ENCODE data around the gene GRXCR2. TPM values are rescaled to one million over a fixed set of nuclear protein-coding genes. Genes with fewer than 3 reads are reported as not detected.

The GRXCR2 gene
- total and polyA plus RNA-seq, 2 donors from 2014 or later, result not detected

- no peaks in the 10 kb centered on the region for H3K36me3 ChIP-seq (ENCODE audit: control insufficient read depth in 2 of 3, insufficient read depth in 3 of 3, low read length in 3 of 3)
- FAIRE-seq (no peak), DNase-seq (no peak)
- H3K27me3 ChIP-seq (ENCODE audit: control insufficient read depth, insufficient read depth, low read length), result no peaks in the 10 kb centered on the region
- H3K4me1 ChIP-seq (ENCODE audit: control insufficient read depth in 2 of 3, insufficient read depth in 2 of 3, low read depth in 1 of 3, low read length in 3 of 3), result no peaks in the 10 kb centered on the region
- H3K9ac ChIP-seq (ENCODE audit: low read length in 3 of 3), result no peak overlapping the region
- no peaks in the 10 kb centered on the region for H3K9me3 ChIP-seq (ENCODE audit: control insufficient read depth in 2 of 3, insufficient read depth in 1 of 3, low read length in 3 of 3)
- H3K4me3 ChIP-seq (ENCODE audit: low read length in 3 of 3), result no peak overlapping the region
- H3K27ac ChIP-seq (ENCODE audit: low read depth in 2 of 2, low read length in 2 of 2), result no peak overlapping the region
- TF ChIP-seq CTCF (IDR thresholded peaks at IDR 0.05; ENCODE audit: borderline replicate concordance, extremely low read depth, insufficient read depth), result no peak
- intact Hi-C loops (cut with DNase I), result no loop called here
Observed at GRCh38 chr5:145818604-145819003, 54.2 kb downstream of the GRXCR2 start.

- H3K27ac ChIP-seq (ENCODE audit: low read depth in 2 of 2, low read length in 2 of 2), result no peak overlapping the region
- H3K27me3 ChIP-seq (ENCODE audit: control insufficient read depth, insufficient read depth, low read length), result no peaks in the 10 kb centered on the region
- no peaks in the 10 kb centered on the region for H3K4me1 ChIP-seq (ENCODE audit: control insufficient read depth in 2 of 3, insufficient read depth in 2 of 3, low read depth in 1 of 3, low read length in 3 of 3)
- no peak overlapping the region for H3K4me3 ChIP-seq (ENCODE audit: low read length in 3 of 3)
- TF ChIP-seq CTCF (IDR thresholded peaks at IDR 0.05; ENCODE audit: borderline replicate concordance, extremely low read depth, insufficient read depth), result no peak
- DNase-seq, result no peak
- H3K36me3 ChIP-seq (ENCODE audit: control insufficient read depth in 2 of 3, insufficient read depth in 3 of 3, low read length in 3 of 3), result no peaks in the 10 kb centered on the region
- no peak overlapping the region for H3K9ac ChIP-seq (ENCODE audit: low read length in 3 of 3)
- FAIRE-seq, result no peak
- H3K9me3 ChIP-seq (ENCODE audit: control insufficient read depth in 2 of 3, insufficient read depth in 1 of 3, low read length in 3 of 3), result no peaks in the 10 kb centered on the region
- intact Hi-C loops (cut with DNase I), result no loop called here
Observed at GRCh38 chr5:145812877-145813276, 59.9 kb downstream of the GRXCR2 start.

- H3K4me3 ChIP-seq (ENCODE audit: low read length in 3 of 3), result no peak overlapping the region
- H3K27me3 ChIP-seq (ENCODE audit: control insufficient read depth, insufficient read depth, low read length), result no peaks in the 10 kb centered on the region
- peak in 2 of 5 donors; percentile 30 to 39 for DNase-seq
- no peak overlapping the region for H3K9ac ChIP-seq (ENCODE audit: low read length in 3 of 3)
- H3K9me3 ChIP-seq (ENCODE audit: control insufficient read depth in 2 of 3, insufficient read depth in 1 of 3, low read length in 3 of 3), result no peaks in the 10 kb centered on the region
- no peaks in the 10 kb centered on the region for H3K36me3 ChIP-seq (ENCODE audit: control insufficient read depth in 2 of 3, insufficient read depth in 3 of 3, low read length in 3 of 3)
- intact Hi-C loops (cut with DNase I), result no loop called here
- H3K27ac ChIP-seq (ENCODE audit: low read depth in 2 of 2, low read length in 2 of 2), result no peak overlapping the region
- no peaks in the 10 kb centered on the region for H3K4me1 ChIP-seq (ENCODE audit: control insufficient read depth in 2 of 3, insufficient read depth in 2 of 3, low read depth in 1 of 3, low read length in 3 of 3)
- FAIRE-seq, result no peak
- peak; percentile 27 for TF ChIP-seq CTCF (IDR thresholded peaks at IDR 0.05; ENCODE audit: borderline replicate concordance, extremely low read depth, insufficient read depth)
Observed at GRCh38 chr5:145811834-145812625, 60.8 kb downstream of the GRXCR2 start.

Other genes with a start within 250 kb of the GRXCR2 start
- 12.1 TPM for gene PRELID2, start 37.7 kb downstream of the GRXCR2 start, total RNA-seq
- 3.8 TPM for gene PRELID2, start 37.7 kb downstream of the GRXCR2 start, polyA plus RNA-seq (ENCODE audit: insufficient read depth, low read depth, low replicate concordance)
- gene SH3RF2, start 63.6 kb upstream of the GRXCR2 start, total RNA-seq, result 4.9 TPM
- 1.3 TPM for gene SH3RF2, start 63.6 kb upstream of the GRXCR2 start, polyA plus RNA-seq (ENCODE audit: insufficient read depth, low read depth, low replicate concordance)
- gene PLAC8L1, start 232.6 kb upstream of the GRXCR2 start, total RNA-seq, result not detected
- gene PLAC8L1, start 232.6 kb upstream of the GRXCR2 start, polyA plus RNA-seq (ENCODE audit: insufficient read depth, low read depth, low replicate concordance), result not detected